ENCODE data around the gene SLC6A11. TPM values are rescaled to one million over a fixed set of nuclear protein-coding genes. Genes with fewer than 3 reads are reported as not detected.

SLC6A11 gene
- polyA plus RNA-seq, 1 donor, result 0.10 TPM

GRCh38 chr3:10981031-10981430 lies 165.0 kb downstream of the SLC6A11 start:
- DNase-seq (ENCODE audit: low read depth), result no peak

DNA sequence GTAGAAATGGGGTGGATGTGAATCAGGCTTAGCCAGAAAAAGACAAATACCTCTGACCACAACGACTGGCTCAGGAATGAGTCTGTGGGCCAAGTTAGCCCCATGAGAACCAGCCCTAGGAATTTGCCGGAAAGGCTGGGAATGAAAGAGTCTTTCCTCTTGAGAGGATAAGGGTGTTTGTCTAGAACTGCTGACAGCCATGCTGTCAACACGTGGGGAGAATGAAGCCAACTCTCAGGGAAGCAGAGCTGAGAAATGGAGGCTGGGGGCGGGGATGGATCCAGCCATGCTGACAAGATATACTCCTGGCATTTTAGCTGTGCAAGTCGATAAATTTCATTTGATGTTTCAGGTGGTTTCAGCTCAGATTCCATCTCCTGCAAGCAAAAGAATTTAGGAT lies 165.9 kb downstream of the SLC6A11 start:
- no peak for DNase-seq (ENCODE audit: low read depth)

DNA sequence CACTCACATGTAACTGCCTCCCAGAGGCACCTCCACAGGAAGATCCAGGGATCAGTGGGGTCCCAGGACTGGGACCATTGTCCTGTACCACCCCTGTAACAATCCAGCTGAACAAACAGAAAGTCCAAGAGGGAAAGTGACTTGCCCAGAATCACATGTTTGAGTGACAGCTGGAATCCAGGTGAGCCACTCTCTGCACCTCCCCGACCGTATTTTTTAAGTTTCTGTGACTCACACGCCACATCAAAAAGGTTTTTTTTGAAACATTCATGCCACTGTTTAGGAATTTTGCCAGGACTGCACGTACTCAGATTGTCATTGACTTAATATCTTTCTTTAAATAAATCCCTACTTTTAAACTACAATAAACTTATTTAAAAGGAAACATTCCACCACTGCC lies 166.8 kb downstream of the SLC6A11 start:
- DNase-seq (ENCODE audit: low read depth), result no peak

GRCh38 chr3:10983219-10983916 lies 167.3 kb downstream of the SLC6A11 start:
- DNase-seq (ENCODE audit: low read depth), result no peak

DNA sequence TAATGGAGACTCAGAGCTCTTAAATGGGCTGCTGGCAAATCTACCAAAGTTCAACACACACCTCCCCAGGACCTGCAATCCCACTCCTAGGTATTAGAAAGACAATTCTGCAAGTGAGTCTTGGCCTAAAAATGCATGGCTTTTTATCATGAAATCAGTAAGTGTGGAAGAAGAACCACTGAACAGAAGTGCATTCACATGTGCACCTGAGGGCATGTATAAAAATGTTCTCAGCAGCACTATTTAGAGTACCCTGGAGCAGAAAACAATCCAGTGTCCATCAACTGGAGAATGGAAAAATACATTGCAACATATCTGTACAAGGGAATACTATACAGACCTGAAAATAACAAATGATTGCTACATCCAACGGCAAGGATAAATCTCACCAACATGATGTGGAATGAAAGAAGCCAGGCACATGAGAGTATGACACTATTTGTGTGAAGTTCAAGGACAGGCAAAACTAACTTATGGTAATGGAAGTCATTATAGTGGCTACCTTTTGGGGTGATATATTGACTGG lies 168.4 kb downstream of the SLC6A11 start:
- DNase-seq (ENCODE audit: low read depth), result no peak

GRCh38 chr3:10985181-10985580 lies 169.2 kb downstream of the SLC6A11 start:
- DNase-seq (ENCODE audit: low read depth), result no peak

DNA sequence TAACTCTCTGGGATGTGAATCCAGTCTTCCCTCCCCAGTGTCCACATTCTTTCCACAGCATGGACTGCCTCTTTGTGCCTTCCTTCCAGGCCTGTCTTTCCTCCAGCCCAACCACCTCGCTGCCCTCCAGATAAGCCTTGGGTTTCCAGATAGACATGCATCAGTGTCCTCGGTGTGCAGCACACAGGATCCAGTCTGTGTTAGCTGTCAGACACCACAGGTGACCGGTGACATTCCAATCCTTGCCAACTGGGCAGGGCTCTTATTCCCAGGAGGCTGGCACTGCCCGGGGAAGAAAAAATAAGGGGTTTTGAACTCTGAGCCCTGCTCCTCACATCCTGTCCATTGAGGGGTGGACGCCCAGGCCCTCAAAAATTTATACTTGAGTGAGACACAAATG lies 170.6 kb downstream of the SLC6A11 start:
- DNase-seq (ENCODE audit: low read depth), result no peak

DNA sequence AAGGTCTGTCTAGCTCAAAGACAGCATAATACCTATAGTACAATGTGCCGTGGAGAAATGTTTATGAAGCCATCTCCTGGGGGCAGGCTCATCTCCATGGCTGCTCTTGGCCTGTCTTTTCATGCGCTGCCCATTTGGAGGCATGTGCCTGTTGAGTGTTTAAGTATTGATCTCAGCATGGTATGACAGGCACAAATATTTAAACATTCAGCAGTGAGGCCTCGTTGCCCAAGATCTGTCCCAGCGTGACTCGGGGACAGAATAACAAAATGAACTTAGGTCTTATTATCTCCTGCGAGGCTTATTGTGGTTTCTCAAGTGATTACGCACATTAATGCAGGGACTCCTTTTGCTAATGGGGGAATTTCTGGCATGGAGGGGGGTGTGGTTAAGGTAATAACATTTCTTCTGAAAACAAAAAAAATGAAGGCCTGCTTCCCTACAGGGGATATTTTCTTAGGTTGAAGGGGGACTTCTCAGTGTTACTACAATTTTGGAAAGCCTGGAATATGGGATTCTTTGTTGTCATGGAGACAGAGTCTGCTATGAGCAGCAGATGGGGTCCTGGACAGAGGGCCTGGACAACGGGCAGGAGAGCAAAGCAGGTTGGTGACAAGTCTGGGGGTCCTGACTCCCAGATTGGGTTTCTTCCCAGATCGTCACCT lies 172.1 kb downstream of the SLC6A11 start:
- no peak for DNase-seq (ENCODE audit: low read depth)

DNA sequence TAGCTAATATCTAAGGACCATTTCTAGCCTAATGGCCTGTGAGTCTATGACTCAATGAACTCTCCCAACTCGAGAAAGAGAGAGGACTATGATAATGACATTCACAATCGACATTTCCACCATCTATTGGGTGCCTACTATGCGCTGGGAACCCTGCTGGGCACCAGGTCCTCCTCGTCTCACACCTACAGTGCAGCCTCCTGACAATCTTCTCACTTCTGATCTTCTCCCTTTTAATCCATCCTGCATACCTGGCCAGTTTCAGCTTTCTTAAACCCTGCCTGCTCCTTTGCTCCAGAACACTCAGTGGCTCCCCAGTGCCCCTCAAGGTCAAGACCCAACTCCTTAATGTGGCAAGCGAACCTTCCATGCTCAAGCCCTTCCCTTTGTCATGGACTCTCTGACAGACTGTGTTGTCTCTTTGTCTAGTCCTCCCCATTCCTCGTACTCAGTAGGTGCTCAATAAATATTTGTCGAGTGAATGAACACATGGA lies 173.0 kb downstream of the SLC6A11 start:
- no peak for DNase-seq (ENCODE audit: low read depth)

Other genes with a start within 250 kb of the SLC6A11 start
- gene SLC6A1, start 176.5 kb downstream of the SLC6A11 start, polyA plus RNA-seq (ENCODE audit: insufficient read length), result 2.4 TPM